Parathyroid adenoma (tissue), 2 donors: ENCODE measurements around the gene EVA1C.

Source experiments
- H2AFZ ChIP-seq: fragments of 300-600 bp; sonication (generic); one replicate; pipeline ENCODE4 v1.7.0; 2017; ENCODE audit warnings: antibody characterized with exemption, mild to moderate bottlenecking
- H3K27ac ChIP-seq: fragments of 300-600 bp; sonication (generic); one replicate; pipeline ENCODE4 v1.7.0; 2017
- H3K27me3 ChIP-seq: fragments of 300-600 bp; sonication (generic); one replicate; pipeline ENCODE4 v1.7.0; 2017; ENCODE audit warnings: low read length; ENCODE audit not compliant: control insufficient read depth, insufficient read depth
- H3K36me3 ChIP-seq: fragments of 300-600 bp; sonication (generic); one replicate; pipeline ENCODE4 v1.7.0; 2017; ENCODE audit warnings: low read length; ENCODE audit not compliant: control insufficient read depth, insufficient read depth
- H3K4me1 ChIP-seq: fragments of 300-600 bp; sonication (generic); one replicate; pipeline ENCODE4 v1.7.0; 2017; ENCODE audit warnings: control low read depth
- H3K4me2 ChIP-seq: fragments of 300-600 bp; sonication (generic); one replicate; pipeline ENCODE4 v1.7.0; 2017; ENCODE audit warnings: low read length
- H3K4me3 ChIP-seq: fragments of 300-600 bp; sonication (generic); one replicate; pipeline ENCODE4 v1.7.0; 2017; ENCODE audit warnings: low read depth, low read length
- H3K79me2 ChIP-seq: fragments of 300-600 bp; sonication (generic); one replicate; pipeline ENCODE4 v1.7.0; 2017; ENCODE audit warnings: control low read depth
- H3K9ac ChIP-seq: fragments of 300-600 bp; sonication (generic); one replicate; pipeline ENCODE4 v1.7.0; 2017; ENCODE audit warnings: mild to moderate bottlenecking
- H3K9me3 ChIP-seq: fragments of 300-600 bp; sonication (generic); one replicate; pipeline ENCODE4 v1.7.0; 2017; ENCODE audit warnings: low read length; ENCODE audit not compliant: control insufficient read depth
- TF ChIP-seq, protein P1 (sequence below): fragments of 300-600 bp; sonication (generic); IDR thresholded peaks from one replicate; pipeline ENCODE4 v1.7.0; 2017; ENCODE audit warnings: antibody characterized with exemption, mild to moderate bottlenecking
- donor health status: primary hyperparathyroidism.

EVA1C gene

DNA sequence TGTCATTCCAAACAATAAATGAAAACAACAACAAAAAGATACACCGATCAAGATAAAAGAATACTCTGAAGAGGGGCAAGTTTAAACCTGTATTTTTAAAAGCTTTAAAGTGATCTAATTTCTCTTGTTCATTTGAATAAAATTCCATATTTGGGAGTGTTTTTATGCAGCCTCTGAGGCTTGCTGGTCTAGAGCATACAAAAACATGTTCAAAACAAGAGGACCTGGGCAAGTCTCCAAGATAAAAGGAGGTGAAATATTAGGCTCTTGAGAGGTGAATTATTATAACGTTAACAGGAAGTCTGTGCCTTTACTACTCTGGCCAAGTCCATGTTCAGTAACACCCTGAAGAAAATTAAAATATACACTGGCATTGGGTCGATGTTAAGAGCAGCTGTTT lies 39.8 kb upstream of the EVA1C start:
- Histone ChIP-seq H3K79me2 (no peaks in the 10 kb centered on the region), H3K9ac (no peak overlapping the region), H3K4me1 (peaks cover 44% of the 10 kb centered on the region), H3K36me3 (no peaks in the 10 kb centered on the region), H3K9me3 (no peaks in the 10 kb centered on the region), H2AFZ (no peak overlapping the region), H3K4me2 (peak overlapping the region; percentile 40), H3K27me3 (no peaks in the 10 kb centered on the region), H3K4me3 (no peak overlapping the region), H3K27ac (peak overlapping the region; percentile 97)
- TF ChIP-seq, protein P1, sequence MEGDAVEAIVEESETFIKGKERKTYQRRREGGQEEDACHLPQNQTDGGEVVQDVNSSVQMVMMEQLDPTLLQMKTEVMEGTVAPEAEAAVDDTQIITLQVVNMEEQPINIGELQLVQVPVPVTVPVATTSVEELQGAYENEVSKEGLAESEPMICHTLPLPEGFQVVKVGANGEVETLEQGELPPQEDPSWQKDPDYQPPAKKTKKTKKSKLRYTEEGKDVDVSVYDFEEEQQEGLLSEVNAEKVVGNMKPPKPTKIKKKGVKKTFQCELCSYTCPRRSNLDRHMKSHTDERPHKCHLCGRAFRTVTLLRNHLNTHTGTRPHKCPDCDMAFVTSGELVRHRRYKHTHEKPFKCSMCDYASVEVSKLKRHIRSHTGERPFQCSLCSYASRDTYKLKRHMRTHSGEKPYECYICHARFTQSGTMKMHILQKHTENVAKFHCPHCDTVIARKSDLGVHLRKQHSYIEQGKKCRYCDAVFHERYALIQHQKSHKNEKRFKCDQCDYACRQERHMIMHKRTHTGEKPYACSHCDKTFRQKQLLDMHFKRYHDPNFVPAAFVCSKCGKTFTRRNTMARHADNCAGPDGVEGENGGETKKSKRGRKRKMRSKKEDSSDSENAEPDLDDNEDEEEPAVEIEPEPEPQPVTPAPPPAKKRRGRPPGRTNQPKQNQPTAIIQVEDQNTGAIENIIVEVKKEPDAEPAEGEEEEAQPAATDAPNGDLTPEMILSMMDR: no peak

DNA sequence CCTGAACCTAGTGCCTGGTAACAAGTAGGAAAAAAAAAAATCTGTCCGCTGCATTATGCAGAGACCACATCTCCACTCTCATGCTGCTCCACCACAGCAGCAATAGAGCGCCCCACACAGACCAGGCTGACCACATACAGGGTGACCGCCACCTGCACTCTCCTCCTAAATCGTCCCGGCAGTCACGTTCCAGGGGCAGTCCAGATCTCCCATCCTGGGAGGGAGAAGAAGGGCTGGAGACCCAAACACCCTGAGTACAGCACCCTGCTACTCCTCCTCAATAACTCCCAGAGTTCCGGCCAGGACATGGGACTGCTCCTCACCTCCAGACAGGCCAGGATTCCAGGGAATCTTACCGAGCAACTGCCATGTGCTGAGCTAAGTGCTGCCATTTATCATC lies 35.0 kb upstream of the EVA1C start:
- Histone ChIP-seq H3K4me1 (peaks cover 15% of the 10 kb centered on the region), H3K9me3 (no peaks in the 10 kb centered on the region), H3K27ac (no peak overlapping the region), H2AFZ (no peak overlapping the region), H3K27me3 (no peaks in the 10 kb centered on the region), H3K4me2 (no peak overlapping the region), H3K36me3 (no peaks in the 10 kb centered on the region), H3K79me2 (no peaks in the 10 kb centered on the region), H3K9ac (no peak overlapping the region), H3K4me3 (no peak overlapping the region)
- TF ChIP-seq, protein P1: no peak

DNA sequence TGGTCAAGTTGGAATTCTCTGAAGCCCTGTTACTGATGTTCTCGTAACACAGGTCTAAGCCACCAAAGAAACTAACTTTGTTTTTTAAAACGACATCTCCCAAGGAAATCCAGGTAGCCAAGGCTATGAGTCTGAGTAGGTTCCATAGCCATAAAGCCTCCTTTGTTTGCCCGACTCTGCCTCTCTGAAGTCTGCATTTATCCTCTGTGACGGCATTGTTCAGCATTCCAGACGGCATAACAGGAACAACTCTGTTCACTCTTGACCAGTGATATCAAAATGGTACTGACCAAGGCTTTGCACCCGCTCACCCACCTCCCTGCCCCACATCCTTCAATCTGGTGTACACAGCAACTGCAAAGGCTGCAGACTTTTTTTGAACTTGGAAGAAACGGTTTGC lies 34.5 kb upstream of the EVA1C start:
- TF ChIP-seq, protein P1: no peak
- Histone ChIP-seq H3K27ac (no peak overlapping the region), H3K79me2 (no peaks in the 10 kb centered on the region), H3K4me2 (no peak overlapping the region), H3K4me3 (no peak overlapping the region), H3K27me3 (no peaks in the 10 kb centered on the region), H3K9ac (no peak overlapping the region), H3K36me3 (no peaks in the 10 kb centered on the region), H3K9me3 (no peaks in the 10 kb centered on the region), H2AFZ (no peak overlapping the region), H3K4me1 (peaks cover 11% of the 10 kb centered on the region)

DNA sequence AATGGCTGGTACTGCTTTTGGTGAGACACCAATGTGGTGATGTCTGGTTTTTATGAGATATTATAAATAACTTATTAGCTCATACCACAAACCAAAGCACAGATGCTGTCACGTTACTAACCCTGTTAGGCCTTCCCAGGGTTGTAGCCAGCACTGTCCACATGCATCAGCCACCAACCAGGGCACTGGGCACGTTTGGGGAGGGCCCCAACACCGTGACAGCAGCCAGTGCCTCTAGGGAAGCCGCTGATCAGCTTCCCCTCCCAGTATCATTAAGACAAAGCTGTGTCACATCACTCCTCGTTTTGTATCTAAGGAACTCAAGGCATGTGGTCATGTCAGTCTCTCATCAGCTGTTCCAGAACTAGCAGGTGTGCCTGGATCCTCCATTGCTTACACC lies 33.5 kb upstream of the EVA1C start:
- no peaks in the 10 kb centered on the region for H3K36me3 ChIP-seq
- no peak overlapping the region for H3K27ac ChIP-seq
- H3K9ac ChIP-seq: no peak overlapping the region

DNA sequence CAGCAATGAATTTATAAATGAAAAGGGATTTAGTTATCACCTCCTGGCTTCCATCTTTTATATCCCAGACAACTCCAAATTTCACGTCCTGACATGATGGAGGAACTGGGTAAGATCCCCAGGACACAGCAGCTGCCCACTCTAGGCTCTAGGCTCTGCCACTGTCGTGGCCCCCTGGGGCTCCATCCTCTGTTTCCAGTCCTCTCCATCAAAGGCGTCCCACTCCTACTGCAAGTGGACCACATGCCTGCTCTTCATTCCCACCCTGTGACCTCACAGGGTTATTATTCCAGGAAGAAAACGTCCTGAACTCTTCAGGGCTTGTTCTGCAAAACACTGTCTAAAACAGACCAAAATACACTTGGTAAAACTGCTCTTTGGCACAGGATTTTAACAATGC lies 31.6 kb upstream of the EVA1C start:
- no peaks in the 10 kb centered on the region for H3K79me2 ChIP-seq
- H3K27ac ChIP-seq: no peak overlapping the region
- H3K4me3 ChIP-seq: no peak overlapping the region
- H2AFZ ChIP-seq: no peak overlapping the region
- H3K27me3 ChIP-seq: no peaks in the 10 kb centered on the region
- H3K36me3 ChIP-seq: no peaks in the 10 kb centered on the region
- no peak overlapping the region for H3K9ac ChIP-seq
- peaks cover 4% of the 10 kb centered on the region for H3K4me1 ChIP-seq
- H3K4me2 ChIP-seq: no peak overlapping the region
- TF ChIP-seq, protein P1: no peak
- H3K9me3 ChIP-seq: no peaks in the 10 kb centered on the region

More for the DNA sequence above, 33.5 kb upstream of the EVA1C start:
- Histone ChIP-seq H2AFZ (no peak overlapping the region), H3K4me2 (no peak overlapping the region), H3K27me3 (no peaks in the 10 kb centered on the region), H3K4me1 (peaks cover 9% of the 10 kb centered on the region), H3K79me2 (no peaks in the 10 kb centered on the region), H3K9me3 (no peaks in the 10 kb centered on the region), H3K4me3 (no peak overlapping the region)
- TF ChIP-seq, protein P1: no peak
